Common myeloid progenitor, CD34-positive (primary cell): ENCODE measurements around the gene BCO2.

Source experiments
- CTCF ChIA-PET: fragments of 350-600 bp; sonication (Branson Sonifier 250); formaldehyde crosslinking; loops from one replicate; lab custom pipeline; 2021; ENCODE audit warnings: antibody characterized with exemption; lab: Charles Lee
- POLR2A ChIA-PET: fragments of 350-600 bp; sonication (Branson Sonifier 250); formaldehyde crosslinking; loops from one replicate; lab custom pipeline; 2021; ENCODE audit warnings: antibody characterized with exemption; lab: Charles Lee
- DNase-seq, 3 donors: peaks; one replicate each; pipeline versions ENCODE4 v3.0.0 to v3.0.0-alpha.2; 2013
- H3K27ac ChIP-seq, 2 experiments: 1 replicate in 1 of 2; 2 replicates in 1 of 2; pipeline ENCODE4 v1.7.0; 2013; ENCODE audit warnings: inconsistent platforms in 2 of 2, low read length in 2 of 2, mild to moderate bottlenecking in 2 of 2, low read depth in 1 of 2, moderate library complexity in 1 of 2; ENCODE audit not compliant: severe bottlenecking in 2 of 2, insufficient read depth in 1 of 2, poor library complexity in 1 of 2
- H3K27me3 ChIP-seq, 5 experiments: replicated peaks in 2 of 5; 1 replicate in 3 of 5; 2 replicates in 2 of 5; pipeline versions ENCODE4 v1.6.1 to v1.7.0; 2013; ENCODE audit warnings: low read length in 4 of 5, mild to moderate bottlenecking in 2 of 5, moderate library complexity in 2 of 5, inconsistent platforms in 1 of 5; ENCODE audit not compliant: insufficient read depth in 5 of 5, control insufficient read depth in 4 of 5
- H3K36me3 ChIP-seq, 4 experiments: 1 replicate in 2 of 4; 2 replicates in 2 of 4; pipeline versions ENCODE4 v1.6.1 to v1.7.0; 2013; ENCODE audit warnings: low read length in 3 of 4, control low read depth in 1 of 4, mild to moderate bottlenecking in 1 of 4; ENCODE audit not compliant: control insufficient read depth in 4 of 4, insufficient read depth in 4 of 4
- H3K4me1 ChIP-seq, 4 experiments: 1 replicate in 3 of 4; 2 replicates in 1 of 4; pipeline versions ENCODE4 v1.6.1 to v1.7.1; 2013; ENCODE audit warnings: low read length in 3 of 4, mild to moderate bottlenecking in 3 of 4, control low read depth in 1 of 4, inconsistent platforms in 1 of 4, moderate library complexity in 1 of 4; ENCODE audit not compliant: control insufficient read depth in 4 of 4, insufficient read depth in 4 of 4; ENCODE audit errors: control extremely low read depth in 1 of 4
- H3K4me3 ChIP-seq, 7 experiments: 1 replicate in 4 of 7; 2 replicates in 3 of 7; pipeline versions ENCODE4 v1.5.1 to v1.7.0; 2013; ENCODE audit warnings: mild to moderate bottlenecking in 7 of 7, low read length in 6 of 7, moderate library complexity in 6 of 7, inconsistent platforms in 2 of 7, low read depth in 2 of 7, control low read depth in 1 of 7; ENCODE audit not compliant: insufficient read depth in 4 of 7, control insufficient read depth in 1 of 7; ENCODE audit errors: extremely low read depth in 1 of 7
- H3K9me3 ChIP-seq, 5 experiments: 1 replicate in 4 of 5; 2 replicates in 1 of 5; pipeline versions ENCODE4 v1.6.1 to v1.7.1; 2013; ENCODE audit warnings: low read length in 4 of 5, mild to moderate bottlenecking in 2 of 5, inconsistent platforms in 1 of 5, low read depth in 1 of 5, moderate library complexity in 1 of 5; ENCODE audit not compliant: control insufficient read depth in 4 of 5, insufficient read depth in 2 of 5; ENCODE audit errors: control extremely low read depth in 1 of 5
- WGBS: methylation state at CpG from one replicate; pipeline ENCODE4 v1.1.5; 2013; ENCODE audit not compliant: insufficient coverage; 5-methylcytosine and 5-hydroxymethylcytosine counted together

Gene BCO2

GRCh38 chr11:112221274-112221835 lies 46.0 kb downstream of the BCO2 start:
- Histone ChIP-seq H3K9me3 (no peaks in the 10 kb centered on the region), H3K4me1 (peaks cover 0 to 19% (median 7%) of the 10 kb centered on the region in 4 experiments), H3K4me3 (no peak overlapping the region), H3K36me3 (no peaks in the 10 kb centered on the region), H3K27ac (no peak overlapping the region), H3K27me3 (no peaks in the 10 kb centered on the region)
- ChIA-PET POLR2A (no interaction called here), CTCF (interaction anchor here (0.7 to 17.1 kb wide), 11 partner anchors 8 to 1069 kb away, joined by 3 to 246 read pairs (median 3); no protein-coding TSS in a partner anchor)
- no peak for DNase-seq
- 88% methylated on average over 1 of the region's 3 CpGs for WGBS

GRCh38 chr11:112222303-112222702 lies 47.0 kb downstream of the BCO2 start:
- no peaks in the 10 kb centered on the region for H3K36me3 ChIP-seq
- peaks cover 5 to 24% (median 13%) of the 10 kb centered on the region in 4 experiments for H3K4me1 ChIP-seq
- DNase-seq = no peak
- H3K27ac ChIP-seq = no peak overlapping the region
- H3K9me3 ChIP-seq = no peaks in the 10 kb centered on the region
- H3K27me3 ChIP-seq = no peaks in the 10 kb centered on the region
- ChIA-PET CTCF (interaction anchor here (0.7 to 17.1 kb wide), 7 partner anchors 7 to 1067 kb away, joined by 3 to 246 read pairs (median 4); no protein-coding TSS in a partner anchor), POLR2A (interaction anchor here (1.4 kb wide), 1 partner anchor 58 kb away, joined by 3 read pairs; no protein-coding TSS in a partner anchor)
- WGBS = 79% methylated on average over 2 of the region's 4 CpGs
- no peak overlapping the region for H3K4me3 ChIP-seq

GRCh38 chr11:112223121-112223520 lies 47.8 kb downstream of the BCO2 start:
- DNase-seq = no peak
- no peak overlapping the region for H3K27ac ChIP-seq
- WGBS = no CpG with 5 or more reads among the region's 1 CpG
- ChIA-PET CTCF (interaction anchor here (0.7 to 17.1 kb wide), 5 partner anchors 13 to 1066 kb away, joined by 3 to 246 read pairs (median 3); no protein-coding TSS in a partner anchor), POLR2A (interaction anchor here (1.4 kb wide), 1 partner anchor 57 kb away, joined by 3 read pairs; no protein-coding TSS in a partner anchor)
- no peaks in the 10 kb centered on the region for H3K27me3 ChIP-seq
- H3K4me1 ChIP-seq = peaks cover 5 to 30% (median 16%) of the 10 kb centered on the region in 4 experiments
- no peak overlapping the region for H3K4me3 ChIP-seq
- no peaks in the 10 kb centered on the region for H3K36me3 ChIP-seq
- H3K9me3 ChIP-seq = no peaks in the 10 kb centered on the region

- CTCF ChIA-PET = interaction anchor here (1.1 to 17.1 kb wide), 3 partner anchors 44 to 1066 kb away, joined by 3 to 246 read pairs (median 3); no protein-coding TSS in a partner anchor
- DNase-seq = no peak
- 100% methylated on average over 3 of the region's 5 CpGs for WGBS
- no peak overlapping the region for H3K27ac ChIP-seq
- no peaks in the 10 kb centered on the region for H3K9me3 ChIP-seq
- POLR2A ChIA-PET = no interaction called here
- H3K36me3 ChIP-seq = peaks cover 0 to 5% (median 3%) of the 10 kb centered on the region in 4 experiments
- no peaks in the 10 kb centered on the region for H3K27me3 ChIP-seq
- H3K4me3 ChIP-seq = no peak overlapping the region
- H3K4me1 ChIP-seq = peaks cover 5 to 30% (median 16%) of the 10 kb centered on the region in 4 experiments
Observed at GRCh38 chr11:112223754-112224532, 48.6 kb downstream of the BCO2 start.

- POLR2A ChIA-PET = interaction anchor here (0.5 to 0.6 kb wide), 2 partner anchors 52 to 1208 kb away, joined by 3 read pairs; no protein-coding TSS in a partner anchor
- WGBS = 27% methylated on average over 6 of the region's 8 CpGs
- CTCF ChIA-PET = interaction anchor here (1.8 to 17.1 kb wide), 2 partner anchors 36 to 58 kb away, joined by 3 to 246 read pairs; no protein-coding TSS in a partner anchor
Observed at GRCh38 chr11:112225753-112226061, 50.4 kb downstream of the BCO2 start.

GRCh38 chr11:112226062-112226830 lies 50.9 kb downstream of the BCO2 start, which contains the start of gene PTS:
TSS of gene PTS (plus strand) at chr11:112226428. CDS start at chr11:112226444, 16 bp downstream.
- Histone ChIP-seq H3K4me1 (peaks cover 5 to 18% (median 12%) of the 10 kb centered on the region in 4 experiments), H3K4me3 (peak within 1 kb of the TSS; percentile 72 to 97 (median 84)), H3K36me3 (peaks cover 3 to 26% (median 16%) of the 10 kb centered on the region in 4 experiments), H3K27ac (peak within 1 kb of the TSS; percentile 92 to 98), H3K9me3 (no peaks in the 10 kb centered on the region), H3K27me3 (no peaks in the 10 kb centered on the region)
- 0% methylated on average over 55 of the region's 70 CpGs for whole genome bisulfite sequencing
- POLR2A ChIA-PET = interaction anchor here (0.5 to 1.2 kb wide), 3 partner anchors 52 to 1207 kb away, joined by 3 to 4 read pairs (median 3); no protein-coding TSS in a partner anchor
- CTCF ChIA-PET = interaction anchor here (1.8 to 17.1 kb wide), 2 partner anchors 35 to 58 kb away, joined by 3 to 246 read pairs; no protein-coding TSS in a partner anchor
- peak; percentile 82 to 85 (median 85) for DNase-seq

More at GRCh38 chr11:112225753-112226061, 50.4 kb downstream of the BCO2 start:
- H3K27ac ChIP-seq = peak overlapping the region; percentile 92 to 98
- no peaks in the 10 kb centered on the region for H3K9me3 ChIP-seq
- H3K36me3 ChIP-seq = peaks cover 3 to 21% (median 13%) of the 10 kb centered on the region in 4 experiments
- H3K4me3 ChIP-seq = peak overlapping the region; percentile 72 to 97 (median 84)
- DNase-seq = no peak
- peaks cover 5 to 18% (median 12%) of the 10 kb centered on the region in 4 experiments for H3K4me1 ChIP-seq
- H3K27me3 ChIP-seq = no peaks in the 10 kb centered on the region
